Thoracic aorta (tissue), 2 donors: ENCODE data around the gene FOXO3. TPM values are rescaled to one million over a fixed set of nuclear protein-coding genes. Genes with fewer than 3 reads are reported as not detected.
A peak's percentile ranks its signal among the peaks of the same experiment; 100 is the strongest.

Experiments used
- ATAC-seq: fragments of 150-250 bp; one replicate; pipeline ENCODE4 v1.8.0; 2017; ENCODE audit warnings: low read depth; ENCODE audit not compliant: insufficient number of reproducible peaks, low FRiP score
- DNase-seq: peaks from one replicate; pipeline ENCODE4 v3.0.0-alpha.2; 2020; ENCODE audit warnings: low spot score
- H3K27ac ChIP-seq, 2 donors: fragments of 200-600 bp; sonication (generic); 1 replicate in 1 of 2; 2 replicates in 1 of 2; pipeline ENCODE4 v1.5.1; 2016; ENCODE audit warnings: mild to moderate bottlenecking in 2 of 2, moderate library complexity in 2 of 2
- H3K27me3 ChIP-seq: fragments of 200-600 bp; sonication (generic); replicated peaks from 2 replicates; pipeline ENCODE4 v1.6.0; 2016; ENCODE audit warnings: mild to moderate bottlenecking; ENCODE audit not compliant: insufficient read depth
- H3K36me3 ChIP-seq: fragments of 200-600 bp; sonication (generic); one replicate; pipeline ENCODE4 v1.5.1; 2016
- H3K4me1 ChIP-seq, 2 donors: fragments of 200-600 bp; sonication (generic); 1 replicate in 1 of 2; 2 replicates in 1 of 2; pipeline versions ENCODE4 v1.5.1 to v1.6.0; 2016; ENCODE audit warnings: low read depth in 2 of 2, mild to moderate bottlenecking in 1 of 2; ENCODE audit not compliant: control insufficient read depth in 1 of 2
- H3K4me3 ChIP-seq: fragments of 200-600 bp; sonication (generic); 2 replicates; pipeline ENCODE4 v1.5.1; 2016; ENCODE audit warnings: mild to moderate bottlenecking
- H3K9me3 ChIP-seq: fragments of 200-600 bp; sonication (generic); 2 replicates; pipeline ENCODE4 v1.5.1; 2016
- total RNA-seq, 2 donors: library from RNA; depleted of rRNA; stranded (reverse); fragments of >200 nt; gene quantifications; one replicate each; pipeline versions ENCODE4 v1.1.0 to v1.2.3, GENCODE V29; 2016
- TF ChIP-seq, protein P1 (sequence below): fragments of 200-600 bp; sonication (generic); IDR thresholded peaks from one replicate; pipeline ENCODE4 v1.5.1; 2019; ENCODE audit warnings: antibody characterized with exemption

FOXO3 gene
- total RNA-seq, 2 donors from 2014 or later = 106 to 149 TPM

- no peaks in the 10 kb centered on the region for H3K36me3 ChIP-seq
- H3K4me1 ChIP-seq = peaks cover 9 to 12% of the 10 kb centered on the region in 2 donors
- no peaks in the 10 kb centered on the region for H3K27me3 ChIP-seq
- TF ChIP-seq, protein P1, sequence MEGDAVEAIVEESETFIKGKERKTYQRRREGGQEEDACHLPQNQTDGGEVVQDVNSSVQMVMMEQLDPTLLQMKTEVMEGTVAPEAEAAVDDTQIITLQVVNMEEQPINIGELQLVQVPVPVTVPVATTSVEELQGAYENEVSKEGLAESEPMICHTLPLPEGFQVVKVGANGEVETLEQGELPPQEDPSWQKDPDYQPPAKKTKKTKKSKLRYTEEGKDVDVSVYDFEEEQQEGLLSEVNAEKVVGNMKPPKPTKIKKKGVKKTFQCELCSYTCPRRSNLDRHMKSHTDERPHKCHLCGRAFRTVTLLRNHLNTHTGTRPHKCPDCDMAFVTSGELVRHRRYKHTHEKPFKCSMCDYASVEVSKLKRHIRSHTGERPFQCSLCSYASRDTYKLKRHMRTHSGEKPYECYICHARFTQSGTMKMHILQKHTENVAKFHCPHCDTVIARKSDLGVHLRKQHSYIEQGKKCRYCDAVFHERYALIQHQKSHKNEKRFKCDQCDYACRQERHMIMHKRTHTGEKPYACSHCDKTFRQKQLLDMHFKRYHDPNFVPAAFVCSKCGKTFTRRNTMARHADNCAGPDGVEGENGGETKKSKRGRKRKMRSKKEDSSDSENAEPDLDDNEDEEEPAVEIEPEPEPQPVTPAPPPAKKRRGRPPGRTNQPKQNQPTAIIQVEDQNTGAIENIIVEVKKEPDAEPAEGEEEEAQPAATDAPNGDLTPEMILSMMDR = no peak
- no peaks in the 10 kb centered on the region for H3K9me3 ChIP-seq
- H3K27ac ChIP-seq = peak overlapping the region; percentile 97 to 100
- peak overlapping the region; percentile 98 for H3K4me3 ChIP-seq
- ATAC-seq (no peak), DNase-seq (no peak)
Measured at GRCh38 chr6:108556866-108557493, 3.7 kb upstream of the FOXO3 start.

DNA sequence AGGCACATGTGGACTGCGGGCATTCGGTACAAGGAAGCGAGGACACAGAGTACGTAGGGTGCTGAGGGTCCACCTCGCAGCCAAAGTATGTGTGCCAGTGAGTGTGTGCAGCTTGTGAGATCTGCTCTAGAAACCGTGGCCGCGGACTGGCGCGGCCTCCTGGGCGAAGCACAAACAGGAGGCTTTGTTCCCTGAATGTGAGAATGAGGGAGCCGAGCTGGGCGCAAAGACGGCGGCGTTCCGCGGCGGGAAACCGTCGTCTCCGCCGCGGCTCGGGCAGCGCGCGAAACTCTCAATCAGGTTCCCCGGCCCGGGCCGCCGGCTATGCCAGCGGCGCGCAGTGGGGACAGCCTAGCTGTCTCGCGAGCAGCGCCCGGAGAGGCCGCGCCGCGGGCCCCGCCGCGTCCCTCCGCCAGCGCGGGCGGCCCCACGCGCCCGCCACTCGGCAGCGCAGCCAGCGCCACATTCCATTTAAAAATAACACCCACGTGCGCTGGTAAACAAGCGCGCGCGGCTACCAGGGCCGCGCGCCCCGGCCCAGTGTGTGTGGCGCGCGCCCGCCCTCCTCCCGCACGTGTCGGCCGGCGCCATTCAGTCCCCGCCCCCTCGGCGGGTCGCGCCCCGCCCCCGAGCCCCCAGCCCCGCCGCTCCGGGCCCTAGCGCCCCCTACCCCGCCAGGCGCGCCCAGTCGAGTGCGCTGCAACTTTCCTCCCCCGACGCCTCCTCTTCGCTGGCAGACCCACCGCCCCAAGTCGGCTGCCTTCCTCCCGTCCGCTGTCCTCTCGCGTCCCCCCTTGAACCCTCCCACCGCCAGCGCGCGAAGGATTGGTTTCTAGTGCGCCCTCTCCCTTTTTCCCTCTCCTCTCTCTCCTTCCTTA, 3.0 kb upstream of the FOXO3 start:
- ATAC-seq (peak; percentile 11), DNase-seq (peak; percentile 46)
- Histone ChIP-seq H3K4me1 (peaks cover 9 to 12% of the 10 kb centered on the region in 2 donors), H3K27ac (peak overlapping the region; percentile 97 to 100), H3K9me3 (no peaks in the 10 kb centered on the region), H3K27me3 (no peaks in the 10 kb centered on the region), H3K4me3 (peak overlapping the region; percentile 98), H3K36me3 (no peaks in the 10 kb centered on the region)
- TF ChIP-seq, protein P1 = no peak

GRCh38 chr6:108558372-108559096, 2.2 kb upstream of the FOXO3 start:
- Histone ChIP-seq H3K9me3 (no peaks in the 10 kb centered on the region), H3K27me3 (no peaks in the 10 kb centered on the region), H3K36me3 (no peaks in the 10 kb centered on the region), H3K4me3 (peak overlapping the region; percentile 98), H3K27ac (peak overlapping the region; percentile 100), H3K4me1 (peaks cover 11 to 16% of the 10 kb centered on the region in 2 donors)
- peak; percentile 93 for DNase-seq
- ATAC-seq = peak; percentile 53
- TF ChIP-seq, protein P1 = no peak

GRCh38 chr6:108559097-108559883, 1.4 kb upstream of the FOXO3 start:
- peak; percentile 38 for ATAC-seq

More at GRCh38 chr6:108559097-108559883, 1.4 kb upstream of the FOXO3 start:
- DNase-seq = peak; percentile 79
- TF ChIP-seq, protein P1 = no peak
- Histone ChIP-seq H3K4me1 (peaks cover 14 to 20% of the 10 kb centered on the region in 2 donors), H3K27me3 (no peaks in the 10 kb centered on the region), H3K27ac (peak overlapping the region; percentile 100), H3K4me3 (peak overlapping the region; percentile 98), H3K36me3 (no peaks in the 10 kb centered on the region), H3K9me3 (no peaks in the 10 kb centered on the region)
